ENCODE measurements around the gene DCTPP1. TPM values are rescaled to one million over a fixed set of nuclear protein-coding genes. Genes with fewer than 3 reads are reported as not detected.
"Not testable (repeated sequence)": the region's sequence is repeated elsewhere in the genome, so short reads cannot be mapped to it uniquely, and the experiment has no call there.

Gene DCTPP1
- total RNA-seq, result 10 to 100 TPM in 3 of 4 donors, 1 to 10 TPM in 1; 7.4 to 28.6 (median 22.7) TPM

- peak in 2 of 4 donors; percentile 13 to 20 for TF ChIP-seq POLR2A (IDR thresholded peaks at IDR 0.05)
- TF ChIP-seq, protein P1, sequence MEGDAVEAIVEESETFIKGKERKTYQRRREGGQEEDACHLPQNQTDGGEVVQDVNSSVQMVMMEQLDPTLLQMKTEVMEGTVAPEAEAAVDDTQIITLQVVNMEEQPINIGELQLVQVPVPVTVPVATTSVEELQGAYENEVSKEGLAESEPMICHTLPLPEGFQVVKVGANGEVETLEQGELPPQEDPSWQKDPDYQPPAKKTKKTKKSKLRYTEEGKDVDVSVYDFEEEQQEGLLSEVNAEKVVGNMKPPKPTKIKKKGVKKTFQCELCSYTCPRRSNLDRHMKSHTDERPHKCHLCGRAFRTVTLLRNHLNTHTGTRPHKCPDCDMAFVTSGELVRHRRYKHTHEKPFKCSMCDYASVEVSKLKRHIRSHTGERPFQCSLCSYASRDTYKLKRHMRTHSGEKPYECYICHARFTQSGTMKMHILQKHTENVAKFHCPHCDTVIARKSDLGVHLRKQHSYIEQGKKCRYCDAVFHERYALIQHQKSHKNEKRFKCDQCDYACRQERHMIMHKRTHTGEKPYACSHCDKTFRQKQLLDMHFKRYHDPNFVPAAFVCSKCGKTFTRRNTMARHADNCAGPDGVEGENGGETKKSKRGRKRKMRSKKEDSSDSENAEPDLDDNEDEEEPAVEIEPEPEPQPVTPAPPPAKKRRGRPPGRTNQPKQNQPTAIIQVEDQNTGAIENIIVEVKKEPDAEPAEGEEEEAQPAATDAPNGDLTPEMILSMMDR (IDR thresholded peaks at IDR 0.05), result peak; percentile 61 to 97 (median 92)
- intact Hi-C loops (cut with DNase I), result loop anchor here (10.0 kb wide), 1 partner anchor 205 kb away; no protein-coding TSS in a partner anchor
- Histone ChIP-seq H3K4me3 (peak within 1 kb of the TSS; percentile 52 to 77 (median 76)), H3K4me1 (peaks cover 12 to 33% (median 17%) of the 10 kb centered on the region in 3 donors), H3K36me3 (peaks cover 0 to 34% (median 5%) of the 10 kb centered on the region in 3 donors), H3K27ac (peak within 1 kb of the TSS; percentile 83 to 91 (median 86)), H3K9me3 (no peaks in the 10 kb centered on the region), H3K27me3 (no peaks in the 10 kb centered on the region)
- DNase-seq, result peak; percentile 80
- 0 to 1% methylated on average over 8 to 14 of the region's 49 CpGs for WGBS, 2 donors
Measured at GRCh38 chr16:30429678-30430427, at the start of gene DCTPP1. Gene DCTPP1, minus strand, starts transcription at chr16:30430030. Its CDS starts 50 bp downstream, at chr16:30429980.

- Histone ChIP-seq H3K36me3 (no peaks in the 10 kb centered on the region), H3K4me3 (no peak overlapping the region), H3K27ac (no peak overlapping the region), H3K9me3 (no peaks in the 10 kb centered on the region), H3K4me1 (no peaks in the 10 kb centered on the region), H3K27me3 (peaks cover 0 to 23% (median 2%) of the 10 kb centered on the region in 4 donors)
- TF ChIP-seq, protein P1 (IDR thresholded peaks at IDR 0.05), result no peak
- TF ChIP-seq POLR2A (IDR thresholded peaks at IDR 0.05), result no peak
- no peak for DNase-seq
- WGBS, 2 donors, result 80 to 89% methylated on average over 8 to 10 of the region's 12 CpGs
- intact Hi-C loops (cut with DNase I), result no loop called here
Measured at GRCh38 chr16:30478766-30479478, 49.1 kb upstream of the DCTPP1 start.

GRCh38 chr16:30477773-30478172 lies 47.9 kb upstream of the DCTPP1 start:
- DNase-seq; H3K27ac ChIP-seq; H3K9me3 ChIP-seq; H3K4me1 ChIP-seq; H3K36me3 ChIP-seq; intact Hi-C loops (cut with DNase I); H3K4me3 ChIP-seq: not testable (repeated sequence)
- WGBS, 2 donors, result 85 to 89% methylated on average over 3 of the region's 3 CpGs
- peaks cover 0 to 31% (median 4%) of the 10 kb centered on the region in 4 donors for H3K27me3 ChIP-seq

GRCh38 chr16:30476991-30477390 lies 47.2 kb upstream of the DCTPP1 start:
- Histone ChIP-seq H3K4me3 (no peak overlapping the region), H3K36me3 (no peaks in the 10 kb centered on the region), H3K9me3 (no peaks in the 10 kb centered on the region), H3K27me3 (peaks cover 0 to 36% (median 4%) of the 10 kb centered on the region in 4 donors), H3K27ac (no peak overlapping the region), H3K4me1 (no peaks in the 10 kb centered on the region)
- intact Hi-C loops (cut with DNase I), result no loop called here
- whole genome bisulfite sequencing, 2 donors, result 63 to 65% methylated on average over 3 of the region's 3 CpGs
- no peak for DNase-seq
- TF ChIP-seq, protein P1 (IDR thresholded peaks at IDR 0.05), result no peak
- TF ChIP-seq POLR2A (IDR thresholded peaks at IDR 0.05), result no peak

- H3K4me1 ChIP-seq, result peaks cover 0 to 4% (median 3%) of the 10 kb centered on the region in 3 donors
- no peaks in the 10 kb centered on the region for H3K9me3 ChIP-seq
- peaks cover 0 to 36% (median 4%) of the 10 kb centered on the region in 4 donors for H3K27me3 ChIP-seq
- intact Hi-C loops (cut with DNase I), result no loop called here
- no peaks in the 10 kb centered on the region for H3K36me3 ChIP-seq
- no peak overlapping the region for H3K27ac ChIP-seq
- H3K4me3 ChIP-seq, result peak overlapping the region in 1 of 4 donors; percentile 30
- TF ChIP-seq, protein P1 (IDR thresholded peaks at IDR 0.05), result no peak
- TF ChIP-seq POLR2A (IDR thresholded peaks at IDR 0.05), result no peak
- 72 to 77% methylated on average over 7 of the region's 7 CpGs for WGBS, 2 donors
- no peak for DNase-seq
Measured at GRCh38 chr16:30474684-30475083, 44.9 kb upstream of the DCTPP1 start.
